ENCODE data around the gene FBP2. TPM values are rescaled to one million over a fixed set of nuclear protein-coding genes. Genes with fewer than 3 reads are reported as not detected.

The FBP2 gene
- total and polyA plus RNA-seq, 2 donors (not counting 1 experiment from before 2014, with no cell fraction given): not detected

GRCh38 chr9:94511955-94512265 is 81.7 kb downstream of the FBP2 start:
- Histone ChIP-seq H3K79me2 (ENCODE audit: control insufficient read depth, insufficient read depth, low read length) (no peaks in the 10 kb centered on the region), H3K4me3 (ENCODE audit: control extremely low read depth in 1 of 5, extremely low read depth in 1 of 5, insufficient read depth in 1 of 5, low read depth in 2 of 5, low read length in 4 of 5) (no peak overlapping the region), H3K9me3 (ENCODE audit: control extremely low read depth in 1 of 3, control insufficient read depth in 2 of 3, insufficient read depth in 1 of 3, low read length in 2 of 3) (no peaks in the 10 kb centered on the region), H3K9ac (ENCODE audit: low read length) (no peak overlapping the region), H3K27me3 (replicated peaks in 1 of 4; ENCODE audit: control extremely low read depth in 1 of 4, control insufficient read depth in 3 of 4, insufficient read depth in 4 of 4, low read length in 3 of 4) (no peaks in the 10 kb centered on the region), H3K4me1 (ENCODE audit: control insufficient read depth in 2 of 2, insufficient read depth in 2 of 2, low read length in 2 of 2) (no peaks in the 10 kb centered on the region), H4K20me1 (ENCODE audit: control insufficient read depth, insufficient read depth, low read length, poor library complexity, severe bottlenecking) (no peaks in the 10 kb centered on the region), H3K36me3 (replicated peaks in 1 of 2; ENCODE audit: control extremely low read depth in 1 of 2, control insufficient read depth in 1 of 2, extremely low read depth in 1 of 2, insufficient read depth in 2 of 2, low read length in 1 of 2) (no peaks in the 10 kb centered on the region), H2AFZ (ENCODE audit: insufficient read depth, low read depth, low read length, poor library complexity, severe bottlenecking) (no peak overlapping the region), H3K4me2 (replicated peaks; ENCODE audit: low read depth, low read length, poor library complexity, severe bottlenecking) (no peak overlapping the region), H3K27ac (ENCODE audit: low read length in 2 of 2) (no peak overlapping the region)
- POLR2A ChIA-PET: no interaction called here
- Mint-ChIP-seq H3K27ac (no peak overlapping the region), H3K9me3 (ENCODE audit: insufficient read depth) (no peaks in the 10 kb centered on the region), H3K4me1 (peaks cover 6% of the 10 kb centered on the region), H3K27me3 (no peaks in the 10 kb centered on the region), H3K4me3 (no peak overlapping the region)
- intact Hi-C loops (cut with micrococcal nuclease): no loop called here
- CTCF ChIA-PET: no interaction called here
- ATAC-seq (ENCODE audit: low read depth) (no peak), DNase-seq (no peak)
- no CpG with 5 or more reads among the region's 2 CpGs for WGBS (ENCODE audit: insufficient coverage)
- TF ChIP-seq EZH2 (IDR thresholded peaks at IDR 0.05; ENCODE audit: borderline replicate concordance, insufficient read depth, low read depth, low read length, poor library complexity, severe bottlenecking): no peak
- no peak for TF ChIP-seq CTCF (IDR thresholded peaks at IDR 0.05)

- H3K4me3 ChIP-seq (ENCODE audit: control extremely low read depth in 1 of 5, extremely low read depth in 1 of 5, insufficient read depth in 1 of 5, low read depth in 2 of 5, low read length in 4 of 5): no peak overlapping the region
- no peak overlapping the region for H3K27ac ChIP-seq (ENCODE audit: low read length in 2 of 2)
- DNase-seq: no peak
- no peak overlapping the region for H3K4me2 ChIP-seq (replicated peaks; ENCODE audit: low read depth, low read length, poor library complexity, severe bottlenecking)
- no peaks in the 10 kb centered on the region for H3K79me2 ChIP-seq (ENCODE audit: control insufficient read depth, insufficient read depth, low read length)
- Mint-ChIP-seq H3K9me3 (ENCODE audit: insufficient read depth) (no peaks in the 10 kb centered on the region), H3K27ac (no peak overlapping the region), H3K4me3 (no peak overlapping the region), H3K27me3 (no peaks in the 10 kb centered on the region), H3K4me1 (peaks cover 6% of the 10 kb centered on the region)
- no peaks in the 10 kb centered on the region for H3K4me1 ChIP-seq (ENCODE audit: control insufficient read depth in 2 of 2, insufficient read depth in 2 of 2, low read length in 2 of 2)
- H3K9me3 ChIP-seq (ENCODE audit: control extremely low read depth in 1 of 3, control insufficient read depth in 2 of 3, insufficient read depth in 1 of 3, low read length in 2 of 3): no peaks in the 10 kb centered on the region
- H3K27me3 ChIP-seq (replicated peaks in 1 of 4; ENCODE audit: control extremely low read depth in 1 of 4, control insufficient read depth in 3 of 4, insufficient read depth in 4 of 4, low read length in 3 of 4): no peaks in the 10 kb centered on the region
- no peak overlapping the region for H3K9ac ChIP-seq (ENCODE audit: low read length)
- H2AFZ ChIP-seq (ENCODE audit: insufficient read depth, low read depth, low read length, poor library complexity, severe bottlenecking): no peak overlapping the region
- H3K36me3 ChIP-seq (replicated peaks in 1 of 2; ENCODE audit: control extremely low read depth in 1 of 2, control insufficient read depth in 1 of 2, extremely low read depth in 1 of 2, insufficient read depth in 2 of 2, low read length in 1 of 2): no peaks in the 10 kb centered on the region
- intact Hi-C loops (cut with micrococcal nuclease): no loop called here
- TF ChIP-seq EZH2 (IDR thresholded peaks at IDR 0.05; ENCODE audit: borderline replicate concordance, insufficient read depth, low read depth, low read length, poor library complexity, severe bottlenecking): no peak
- no peak for TF ChIP-seq CTCF (IDR thresholded peaks at IDR 0.05)
- POLR2A ChIA-PET: no interaction called here
- ATAC-seq (ENCODE audit: low read depth): no peak
- WGBS (ENCODE audit: insufficient coverage): 79% methylated on average over 3 of the region's 6 CpGs
- H4K20me1 ChIP-seq (ENCODE audit: control insufficient read depth, insufficient read depth, low read length, poor library complexity, severe bottlenecking): no peaks in the 10 kb centered on the region
- CTCF ChIA-PET: no interaction called here
These were observed 82.3 kb downstream of the FBP2 start for GRCh38 chr9:94511134-94511954.

Data from B cell (primary cell).